ENCODE measurements around the gene CKS1B.

CKS1B gene

DNA sequence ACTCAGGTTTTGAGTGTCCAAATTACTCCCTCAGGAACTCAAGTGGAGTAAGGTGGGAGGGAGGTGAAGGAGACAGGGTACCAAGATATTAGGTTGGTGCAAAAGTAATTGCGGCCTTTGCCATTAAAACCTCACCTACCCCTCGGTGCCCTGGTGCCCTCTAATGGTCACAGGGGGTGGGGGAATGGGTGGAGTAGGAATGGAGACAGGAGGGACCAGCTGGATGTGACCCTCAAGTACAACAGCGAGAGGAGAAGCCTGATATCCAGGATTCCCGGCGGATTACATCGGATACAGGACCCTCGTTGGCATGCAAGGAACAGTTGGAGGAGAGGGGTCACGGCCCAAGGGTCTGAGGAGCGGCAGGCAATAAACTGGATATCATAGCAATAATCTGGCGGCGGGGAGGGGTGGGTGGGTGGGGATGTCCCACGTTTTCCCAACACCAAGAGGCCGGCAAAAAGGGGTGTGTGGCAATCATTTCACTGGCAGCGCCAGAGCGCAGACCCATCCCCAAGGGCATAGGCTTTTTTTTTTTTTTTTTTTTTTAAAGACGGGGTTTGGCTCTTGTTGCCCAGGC, 23.8 kb downstream of the CKS1B start:
- no peak overlapping the region for H3K27ac ChIP-seq (ENCODE audit: low read depth, low read length, poor library complexity, severe bottlenecking)
- no peaks in the 10 kb centered on the region for H3K27me3 ChIP-seq (ENCODE audit: insufficient read depth, low read length)
- H3K9me2 ChIP-seq (ENCODE audit: low read depth, low read length), result no peaks in the 10 kb centered on the region
- H2AFZ ChIP-seq (ENCODE audit: low read length), result no peak overlapping the region
- H3K4me2 ChIP-seq (ENCODE audit: low read length), result no peak overlapping the region; the same call in 1 of the 2 replicates
- TF ChIP-seq EZH2 (IDR thresholded peaks at IDR 0.05; ENCODE audit: borderline replicate concordance, low read length), result no peak
- TF ChIP-seq, protein P1, sequence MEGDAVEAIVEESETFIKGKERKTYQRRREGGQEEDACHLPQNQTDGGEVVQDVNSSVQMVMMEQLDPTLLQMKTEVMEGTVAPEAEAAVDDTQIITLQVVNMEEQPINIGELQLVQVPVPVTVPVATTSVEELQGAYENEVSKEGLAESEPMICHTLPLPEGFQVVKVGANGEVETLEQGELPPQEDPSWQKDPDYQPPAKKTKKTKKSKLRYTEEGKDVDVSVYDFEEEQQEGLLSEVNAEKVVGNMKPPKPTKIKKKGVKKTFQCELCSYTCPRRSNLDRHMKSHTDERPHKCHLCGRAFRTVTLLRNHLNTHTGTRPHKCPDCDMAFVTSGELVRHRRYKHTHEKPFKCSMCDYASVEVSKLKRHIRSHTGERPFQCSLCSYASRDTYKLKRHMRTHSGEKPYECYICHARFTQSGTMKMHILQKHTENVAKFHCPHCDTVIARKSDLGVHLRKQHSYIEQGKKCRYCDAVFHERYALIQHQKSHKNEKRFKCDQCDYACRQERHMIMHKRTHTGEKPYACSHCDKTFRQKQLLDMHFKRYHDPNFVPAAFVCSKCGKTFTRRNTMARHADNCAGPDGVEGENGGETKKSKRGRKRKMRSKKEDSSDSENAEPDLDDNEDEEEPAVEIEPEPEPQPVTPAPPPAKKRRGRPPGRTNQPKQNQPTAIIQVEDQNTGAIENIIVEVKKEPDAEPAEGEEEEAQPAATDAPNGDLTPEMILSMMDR (IDR thresholded peaks at IDR 0.05; ENCODE audit: low read length), result peak; percentile 63
- H3K9ac ChIP-seq (ENCODE audit: low read length), result no peak overlapping the region
- H3K9me3 ChIP-seq (ENCODE audit: low read length), result no peaks in the 10 kb centered on the region
- H3K4me3 ChIP-seq (ENCODE audit: low read depth, low read length, poor library complexity, severe bottlenecking), result no peak overlapping the region
- H3K4me1 ChIP-seq (ENCODE audit: insufficient read depth, low read length, severe bottlenecking), result peaks cover 26% of the 10 kb centered on the region
- no peaks in the 10 kb centered on the region for H4K20me1 ChIP-seq (ENCODE audit: insufficient read depth, low read length)
- H3K36me3 ChIP-seq (ENCODE audit: insufficient read depth, low read length), result no peaks in the 10 kb centered on the region
- no peaks in the 10 kb centered on the region for H3K79me2 ChIP-seq (ENCODE audit: insufficient read depth, low read length)
- H3F3A ChIP-seq (ENCODE audit: insufficient read depth, low read length), result no peaks in the 10 kb centered on the region

DNA sequence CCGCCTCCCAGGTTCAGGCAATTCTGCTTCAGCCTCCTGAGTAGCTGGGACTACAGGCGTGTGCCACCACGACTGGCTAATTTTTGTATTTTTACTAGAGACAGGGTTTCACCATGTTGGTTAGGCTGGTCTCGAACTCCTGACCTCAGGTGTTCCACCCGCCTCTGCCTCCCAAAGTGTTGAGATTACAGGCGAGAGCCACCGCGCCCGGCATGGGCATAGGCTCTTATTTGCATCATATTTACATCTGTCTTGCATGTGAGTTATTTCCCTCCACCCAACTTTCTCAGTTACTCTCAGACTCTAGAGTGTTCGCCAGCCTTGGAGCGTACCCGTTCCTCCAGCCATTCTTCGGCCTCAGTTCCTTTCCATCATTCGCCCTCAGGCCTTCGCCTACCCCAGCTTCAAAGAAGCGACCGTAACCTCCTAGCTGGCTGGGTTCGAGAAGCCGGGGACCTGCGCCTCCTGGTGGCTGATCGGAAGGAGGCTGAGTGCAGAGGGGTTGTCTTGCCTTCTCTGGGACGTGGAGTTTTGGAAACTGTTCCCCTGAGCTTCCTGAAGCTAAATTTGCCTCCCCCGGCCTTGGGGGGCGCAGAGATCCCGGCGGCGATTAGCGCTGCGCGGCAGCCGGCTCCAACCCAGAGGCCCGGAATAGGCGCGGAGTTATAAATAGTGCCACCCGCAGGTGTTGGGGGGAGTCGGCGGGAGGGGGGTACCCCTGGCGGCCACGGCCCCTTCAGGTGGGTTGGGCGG, 24.5 kb downstream of the CKS1B start:
- Histone ChIP-seq H3K4me2 (ENCODE audit: low read length) (peak overlapping the region; percentile 87), H3K9me3 (ENCODE audit: low read length) (no peaks in the 10 kb centered on the region), H3K9me2 (ENCODE audit: low read depth, low read length) (no peaks in the 10 kb centered on the region), H3F3A (ENCODE audit: insufficient read depth, low read length) (no peaks in the 10 kb centered on the region), H3K36me3 (ENCODE audit: insufficient read depth, low read length) (no peaks in the 10 kb centered on the region), H3K4me3 (ENCODE audit: low read depth, low read length, poor library complexity, severe bottlenecking) (peak overlapping the region; percentile 58), H3K27me3 (ENCODE audit: insufficient read depth, low read length) (no peaks in the 10 kb centered on the region), H3K4me1 (ENCODE audit: insufficient read depth, low read length, severe bottlenecking) (peaks cover 32% of the 10 kb centered on the region), H3K27ac (ENCODE audit: low read depth, low read length, poor library complexity, severe bottlenecking) (peak overlapping the region; percentile 91), H4K20me1 (ENCODE audit: insufficient read depth, low read length) (no peaks in the 10 kb centered on the region), H2AFZ (ENCODE audit: low read length) (no peak overlapping the region), H3K9ac (ENCODE audit: low read length) (peak overlapping the region; percentile 60; the same call in 1 of the 2 replicates), H3K79me2 (ENCODE audit: insufficient read depth, low read length) (no peaks in the 10 kb centered on the region)
- no peak for TF ChIP-seq EZH2 (IDR thresholded peaks at IDR 0.05; ENCODE audit: borderline replicate concordance, low read length)
- TF ChIP-seq, protein P1 (IDR thresholded peaks at IDR 0.05; ENCODE audit: low read length), result peak; percentile 99

DNA sequence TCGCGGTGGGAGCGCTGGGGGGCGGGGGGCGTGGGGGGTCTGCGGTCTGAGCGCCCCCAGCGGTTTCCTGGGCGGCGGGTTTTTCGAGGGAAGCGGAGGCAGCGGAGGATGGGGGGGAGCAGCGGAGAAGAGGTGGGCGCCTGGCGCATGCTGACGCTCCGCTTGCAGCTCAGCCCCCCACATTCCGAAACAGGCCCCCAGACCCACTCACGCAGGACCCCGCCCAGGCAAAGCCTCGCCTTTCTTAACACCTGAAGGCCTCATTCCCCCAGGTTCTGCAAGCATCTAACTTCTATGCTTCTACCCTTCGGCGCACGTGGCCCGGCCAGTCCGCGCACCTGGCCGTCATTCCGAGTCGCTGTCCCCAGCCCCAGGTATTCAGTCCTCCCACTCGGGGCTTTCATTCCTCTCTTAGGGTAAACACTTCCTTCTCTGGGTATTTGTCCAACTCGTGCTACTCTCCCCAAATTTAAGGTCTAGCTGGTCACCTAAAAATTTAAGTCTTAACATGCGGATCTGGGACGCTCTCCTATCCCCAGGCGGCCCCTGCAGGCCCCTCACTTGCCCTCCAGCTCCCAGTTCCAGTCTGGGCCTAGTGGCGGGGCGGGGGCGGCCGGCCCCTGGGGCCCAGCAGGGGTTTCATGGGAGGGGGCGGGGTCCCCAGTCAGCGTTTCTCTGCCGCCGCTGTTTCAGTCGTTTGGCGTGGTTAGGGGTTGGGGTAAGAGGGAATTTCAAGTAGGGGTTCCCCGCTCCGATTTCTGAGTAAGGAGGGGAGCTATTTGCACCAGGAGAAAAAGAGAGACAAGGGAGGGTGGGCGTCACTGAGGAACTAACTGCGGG, 25.3 kb downstream of the CKS1B start:
- H3K4me1 ChIP-seq (ENCODE audit: insufficient read depth, low read length, severe bottlenecking), result peaks cover 32% of the 10 kb centered on the region
- no peaks in the 10 kb centered on the region for H3K27me3 ChIP-seq (ENCODE audit: insufficient read depth, low read length)
- no peaks in the 10 kb centered on the region for H3K79me2 ChIP-seq (ENCODE audit: insufficient read depth, low read length)
- H3F3A ChIP-seq (ENCODE audit: insufficient read depth, low read length), result no peaks in the 10 kb centered on the region
- no peaks in the 10 kb centered on the region for H3K9me2 ChIP-seq (ENCODE audit: low read depth, low read length)
- H2AFZ ChIP-seq (ENCODE audit: low read length), result no peak overlapping the region
- H3K4me2 ChIP-seq (ENCODE audit: low read length), result peak overlapping the region; percentile 87
- no peaks in the 10 kb centered on the region for H3K9me3 ChIP-seq (ENCODE audit: low read length)
- peak overlapping the region; percentile 58 for H3K4me3 ChIP-seq (ENCODE audit: low read depth, low read length, poor library complexity, severe bottlenecking)
- TF ChIP-seq, protein P1 (IDR thresholded peaks at IDR 0.05; ENCODE audit: low read length), result no peak
- TF ChIP-seq EZH2 (IDR thresholded peaks at IDR 0.05; ENCODE audit: borderline replicate concordance, low read length), result no peak
- peak overlapping the region; percentile 91 for H3K27ac ChIP-seq (ENCODE audit: low read depth, low read length, poor library complexity, severe bottlenecking)
- no peaks in the 10 kb centered on the region for H3K36me3 ChIP-seq (ENCODE audit: insufficient read depth, low read length)
- H3K9ac ChIP-seq (ENCODE audit: low read length), result peak overlapping the region; percentile 60
- no peaks in the 10 kb centered on the region for H4K20me1 ChIP-seq (ENCODE audit: insufficient read depth, low read length)
